SK-N-SH treated with all-trans-retinoic acid at 6 μM for 48 hours (cell line): ENCODE results near the gene SH2D2A.

Experiments
- ATAC-seq: fragments of 200-7000 bp; cut with Tn5 transposase; 3 replicates; pipeline ENCODE4 v1.9.1; 2020; ENCODE audit warnings: mild to moderate bottlenecking, moderate library complexity
- ARNTL ChIP-seq: fragments of 450-650 bp; formaldehyde crosslinking; IDR thresholded peaks from 2 replicates; pipeline ENCODE4 v1.5.0; 2020; ENCODE audit warnings: low read depth, mild to moderate bottlenecking, moderate library complexity, borderline replicate concordance
- BACH2 ChIP-seq: fragments of 250-450 bp; sonication (Bioruptor Pico); IDR thresholded peaks from 2 replicates; pipeline ENCODE4 v1.9.0; 2021; ENCODE audit warnings: mild to moderate bottlenecking, borderline replicate concordance
- CSDC2 ChIP-seq: fragments of 250-450 bp; sonication (Bioruptor Pico); IDR thresholded peaks from 2 replicates; pipeline ENCODE4 v1.5.0; 2020; ENCODE audit warnings: mild to moderate bottlenecking, moderate library complexity
- ESRRG ChIP-seq: fragments of 250-450 bp; sonication (Bioruptor Pico); IDR thresholded peaks from 2 replicates; pipeline ENCODE4 v1.6.1; 2021; ENCODE audit warnings: mild to moderate bottlenecking
- GLIS3 ChIP-seq: fragments of 250-450 bp; sonication (Bioruptor Pico); IDR thresholded peaks from 2 replicates; pipeline ENCODE4 v1.5.0; 2020; ENCODE audit warnings: mild to moderate bottlenecking, moderate library complexity
- ISL1 ChIP-seq: fragments of 250-450 bp; sonication (Bioruptor Pico); IDR thresholded peaks from 2 replicates; pipeline ENCODE4 v2.1.2; 2022; ENCODE audit warnings: mild to moderate bottlenecking, moderate library complexity
- OSR1 ChIP-seq: fragments of 250-450 bp; sonication (Bioruptor Pico); IDR thresholded peaks from 2 replicates; pipeline ENCODE4 v1.8.0; 2022; ENCODE audit warnings: moderate library complexity, mild to moderate bottlenecking, inconsistent platforms
- RARB ChIP-seq: fragments of 250-450 bp; sonication (Bioruptor Pico); IDR thresholded peaks from 2 replicates; pipeline ENCODE4 v1.8.0; 2021; ENCODE audit warnings: mild to moderate bottlenecking, moderate library complexity
- SNAI2 ChIP-seq: fragments of 250-450 bp; sonication (Bioruptor Pico); IDR thresholded peaks from 2 replicates; pipeline ENCODE4 v1.5.0; 2020; ENCODE audit warnings: mild to moderate bottlenecking, moderate library complexity
- TCF4 ChIP-seq: fragments of 250-450 bp; sonication (Bioruptor Pico); IDR thresholded peaks from 2 replicates; pipeline ENCODE4 v1.8.0; 2021; ENCODE audit warnings: mild to moderate bottlenecking, moderate library complexity, borderline replicate concordance
- TOX ChIP-seq: fragments of 250-450 bp; sonication (Bioruptor Pico); IDR thresholded peaks from 2 replicates; pipeline ENCODE4 v1.8.0; 2021; ENCODE audit warnings: mild to moderate bottlenecking, moderate library complexity, borderline replicate concordance
- ZC3H10 ChIP-seq: fragments of 250-450 bp; sonication (Bioruptor Pico); IDR thresholded peaks from 2 replicates; pipeline ENCODE4 v1.5.1; 2021; ENCODE audit warnings: mild to moderate bottlenecking, moderate library complexity
- ZFP3 ChIP-seq: fragments of 250-450 bp; sonication (Bioruptor Pico); IDR thresholded peaks from 2 replicates; pipeline ENCODE4 v1.5.0; 2020; ENCODE audit warnings: mild to moderate bottlenecking, moderate library complexity
- ZFP30 ChIP-seq: fragments of 450-650 bp; formaldehyde crosslinking; IDR thresholded peaks from 2 replicates; pipeline ENCODE4 v1.5.0; 2022; ENCODE audit warnings: mild to moderate bottlenecking, moderate library complexity
- ZNF565 ChIP-seq: fragments of 450-650 bp; formaldehyde crosslinking; conservative IDR thresholded peaks from 2 replicates; pipeline ENCODE4 v1.5.0; 2020; ENCODE audit warnings: low read depth, mild to moderate bottlenecking, moderate library complexity
- ZNF8 ChIP-seq: fragments of 450-650 bp; formaldehyde crosslinking; IDR thresholded peaks from 2 replicates; pipeline ENCODE4 v1.5.0; 2020; ENCODE audit warnings: mild to moderate bottlenecking, moderate library complexity
- TF ChIP-seq, protein P1 (sequence below): fragments of 250-450 bp; sonication (Bioruptor Pico); IDR thresholded peaks from 2 replicates; pipeline ENCODE4 v1.8.0; 2020; ENCODE audit warnings: mild to moderate bottlenecking, moderate library complexity, borderline replicate concordance
- TF ChIP-seq, protein P2 (sequence below): fragments of 250-450 bp; sonication (Bioruptor Pico); IDR thresholded peaks from 2 replicates; pipeline ENCODE4 v1.5.1; 2021; ENCODE audit warnings: mild to moderate bottlenecking, moderate library complexity
- TF ChIP-seq, protein P3 (sequence below): fragments of 250-450 bp; sonication (Bioruptor Pico); IDR thresholded peaks from 2 replicates; pipeline ENCODE4 v1.5.0; 2020; ENCODE audit warnings: mild to moderate bottlenecking, moderate library complexity
- TF ChIP-seq, protein P4 (sequence below): fragments of 250-450 bp; sonication (Bioruptor Pico); IDR thresholded peaks from 2 replicates; pipeline ENCODE4 v1.8.0; 2021; ENCODE audit warnings: low read depth, mild to moderate bottlenecking, moderate library complexity, borderline replicate concordance
- TF ChIP-seq, protein P5 (sequence below): fragments of 250-450 bp; sonication (Bioruptor Pico); IDR thresholded peaks from 2 replicates; pipeline ENCODE4 v1.5.1; 2020; ENCODE audit warnings: low read depth, mild to moderate bottlenecking, moderate library complexity

The SH2D2A gene

DNA sequence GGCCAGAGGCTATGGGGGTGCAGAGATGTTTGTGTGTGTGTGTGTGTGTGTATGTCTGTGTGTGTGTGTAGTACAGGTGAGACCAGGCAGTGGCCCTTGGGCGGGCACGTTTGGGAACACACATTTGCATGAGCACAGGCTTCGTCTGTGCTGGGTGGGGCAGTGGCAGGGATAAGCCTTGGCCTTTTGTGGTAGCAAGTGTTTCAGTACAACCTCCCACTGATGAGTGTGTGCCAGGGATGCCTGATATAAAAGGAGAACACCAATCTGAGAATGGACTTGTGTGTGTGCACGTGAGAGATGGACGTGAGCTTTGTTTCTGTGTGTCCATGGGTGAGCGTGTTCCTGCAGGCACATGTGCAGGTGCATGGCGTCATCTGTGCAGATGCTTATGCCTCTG is 47.0 kb upstream of the SH2D2A start:
- no peak for ATAC-seq
- TF ChIP-seq, protein P1, sequence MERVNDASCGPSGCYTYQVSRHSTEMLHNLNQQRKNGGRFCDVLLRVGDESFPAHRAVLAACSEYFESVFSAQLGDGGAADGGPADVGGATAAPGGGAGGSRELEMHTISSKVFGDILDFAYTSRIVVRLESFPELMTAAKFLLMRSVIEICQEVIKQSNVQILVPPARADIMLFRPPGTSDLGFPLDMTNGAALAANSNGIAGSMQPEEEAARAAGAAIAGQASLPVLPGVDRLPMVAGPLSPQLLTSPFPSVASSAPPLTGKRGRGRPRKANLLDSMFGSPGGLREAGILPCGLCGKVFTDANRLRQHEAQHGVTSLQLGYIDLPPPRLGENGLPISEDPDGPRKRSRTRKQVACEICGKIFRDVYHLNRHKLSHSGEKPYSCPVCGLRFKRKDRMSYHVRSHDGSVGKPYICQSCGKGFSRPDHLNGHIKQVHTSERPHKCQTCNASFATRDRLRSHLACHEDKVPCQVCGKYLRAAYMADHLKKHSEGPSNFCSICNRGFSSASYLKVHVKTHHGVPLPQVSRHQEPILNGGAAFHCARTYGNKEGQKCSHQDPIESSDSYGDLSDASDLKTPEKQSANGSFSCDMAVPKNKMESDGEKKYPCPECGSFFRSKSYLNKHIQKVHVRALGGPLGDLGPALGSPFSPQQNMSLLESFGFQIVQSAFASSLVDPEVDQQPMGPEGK, result no peak
- TF ChIP-seq TOX (CRISPR knock-in tag) (no peak), RARB (no peak), CSDC2 (CRISPR knock-in tag) (no peak), ZC3H10 (CRISPR knock-in tag) (no peak), OSR1 (CRISPR knock-in tag) (no peak), GLIS3 (CRISPR knock-in tag) (no peak), ZNF565 (CRISPR knock-in tag) (no peak), ISL1 (CRISPR knock-in tag) (no peak), ESRRG (no peak), ZFP30 (no peak)
- TF ChIP-seq, protein P2, sequence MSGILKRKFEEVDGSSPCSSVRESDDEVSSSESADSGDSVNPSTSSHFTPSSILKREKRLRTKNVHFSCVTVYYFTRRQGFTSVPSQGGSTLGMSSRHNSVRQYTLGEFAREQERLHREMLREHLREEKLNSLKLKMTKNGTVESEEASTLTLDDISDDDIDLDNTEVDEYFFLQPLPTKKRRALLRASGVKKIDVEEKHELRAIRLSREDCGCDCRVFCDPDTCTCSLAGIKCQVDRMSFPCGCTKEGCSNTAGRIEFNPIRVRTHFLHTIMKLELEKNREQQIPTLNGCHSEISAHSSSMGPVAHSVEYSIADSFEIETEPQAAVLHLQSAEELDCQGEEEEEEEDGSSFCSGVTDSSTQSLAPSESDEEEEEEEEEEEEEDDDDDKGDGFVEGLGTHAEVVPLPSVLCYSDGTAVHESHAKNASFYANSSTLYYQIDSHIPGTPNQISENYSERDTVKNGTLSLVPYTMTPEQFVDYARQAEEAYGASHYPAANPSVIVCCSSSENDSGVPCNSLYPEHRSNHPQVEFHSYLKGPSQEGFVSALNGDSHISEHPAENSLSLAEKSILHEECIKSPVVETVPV (CRISPR knock-in tag), result no peak
- TF ChIP-seq, protein P3, sequence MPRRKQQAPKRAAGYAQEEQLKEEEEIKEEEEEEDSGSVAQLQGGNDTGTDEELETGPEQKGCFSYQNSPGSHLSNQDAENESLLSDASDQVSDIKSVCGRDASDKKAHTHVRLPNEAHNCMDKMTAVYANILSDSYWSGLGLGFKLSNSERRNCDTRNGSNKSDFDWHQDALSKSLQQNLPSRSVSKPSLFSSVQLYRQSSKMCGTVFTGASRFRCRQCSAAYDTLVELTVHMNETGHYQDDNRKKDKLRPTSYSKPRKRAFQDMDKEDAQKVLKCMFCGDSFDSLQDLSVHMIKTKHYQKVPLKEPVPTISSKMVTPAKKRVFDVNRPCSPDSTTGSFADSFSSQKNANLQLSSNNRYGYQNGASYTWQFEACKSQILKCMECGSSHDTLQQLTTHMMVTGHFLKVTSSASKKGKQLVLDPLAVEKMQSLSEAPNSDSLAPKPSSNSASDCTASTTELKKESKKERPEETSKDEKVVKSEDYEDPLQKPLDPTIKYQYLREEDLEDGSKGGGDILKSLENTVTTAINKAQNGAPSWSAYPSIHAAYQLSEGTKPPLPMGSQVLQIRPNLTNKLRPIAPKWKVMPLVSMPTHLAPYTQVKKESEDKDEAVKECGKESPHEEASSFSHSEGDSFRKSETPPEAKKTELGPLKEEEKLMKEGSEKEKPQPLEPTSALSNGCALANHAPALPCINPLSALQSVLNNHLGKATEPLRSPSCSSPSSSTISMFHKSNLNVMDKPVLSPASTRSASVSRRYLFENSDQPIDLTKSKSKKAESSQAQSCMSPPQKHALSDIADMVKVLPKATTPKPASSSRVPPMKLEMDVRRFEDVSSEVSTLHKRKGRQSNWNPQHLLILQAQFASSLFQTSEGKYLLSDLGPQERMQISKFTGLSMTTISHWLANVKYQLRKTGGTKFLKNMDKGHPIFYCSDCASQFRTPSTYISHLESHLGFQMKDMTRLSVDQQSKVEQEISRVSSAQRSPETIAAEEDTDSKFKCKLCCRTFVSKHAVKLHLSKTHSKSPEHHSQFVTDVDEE (CRISPR knock-in tag), result no peak
- TF ChIP-seq, protein P4, sequence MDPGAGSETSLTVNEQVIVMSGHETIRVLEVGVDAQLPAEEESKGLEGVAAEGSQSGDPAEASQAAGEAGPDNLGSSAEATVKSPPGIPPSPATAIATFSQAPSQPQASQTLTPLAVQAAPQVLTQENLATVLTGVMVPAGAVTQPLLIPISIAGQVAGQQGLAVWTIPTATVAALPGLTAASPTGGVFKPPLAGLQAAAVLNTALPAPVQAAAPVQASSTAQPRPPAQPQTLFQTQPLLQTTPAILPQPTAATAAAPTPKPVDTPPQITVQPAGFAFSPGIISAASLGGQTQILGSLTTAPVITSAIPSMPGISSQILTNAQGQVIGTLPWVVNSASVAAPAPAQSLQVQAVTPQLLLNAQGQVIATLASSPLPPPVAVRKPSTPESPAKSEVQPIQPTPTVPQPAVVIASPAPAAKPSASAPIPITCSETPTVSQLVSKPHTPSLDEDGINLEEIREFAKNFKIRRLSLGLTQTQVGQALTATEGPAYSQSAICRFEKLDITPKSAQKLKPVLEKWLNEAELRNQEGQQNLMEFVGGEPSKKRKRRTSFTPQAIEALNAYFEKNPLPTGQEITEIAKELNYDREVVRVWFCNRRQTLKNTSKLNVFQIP (CRISPR knock-in tag), result no peak

DNA sequence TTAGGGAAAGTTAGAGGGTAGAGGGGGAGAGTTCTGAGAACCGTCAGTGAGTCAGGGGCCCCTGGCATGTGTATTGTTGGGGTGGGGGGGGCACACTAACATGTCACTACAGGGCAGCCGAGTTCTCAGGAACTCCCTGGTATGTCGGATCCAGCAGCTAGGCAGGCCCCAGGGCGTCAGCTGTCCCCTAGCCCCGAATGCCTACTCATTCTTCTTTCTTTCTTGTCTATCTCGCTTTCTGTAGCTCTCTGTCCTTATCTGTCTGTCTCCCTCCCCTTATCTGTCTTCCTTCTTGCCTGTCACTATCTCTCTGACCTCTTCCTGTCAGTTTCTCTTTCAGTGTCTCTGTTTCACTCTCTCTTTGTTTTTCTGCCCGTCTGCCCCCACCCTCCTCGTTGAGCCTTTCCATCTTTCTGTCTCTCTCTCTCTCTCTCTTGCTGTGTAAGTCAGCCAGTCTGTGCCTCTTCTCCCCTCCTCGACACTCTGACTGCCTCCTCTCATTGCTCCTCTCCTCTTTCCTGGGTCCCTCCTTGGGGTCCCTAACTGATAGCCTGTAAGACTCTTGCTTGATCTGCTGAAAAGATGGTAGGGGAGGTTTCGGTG is 46.5 kb upstream of the SH2D2A start:
- no peak for ATAC-seq
- TF ChIP-seq TCF4 (CRISPR knock-in tag), result no peak
- no peak for TF ChIP-seq SNAI2 (CRISPR knock-in tag)
- TF ChIP-seq ZNF8 (CRISPR knock-in tag), result no peak
- no peak for TF ChIP-seq OSR1 (CRISPR knock-in tag)
- TF ChIP-seq GLIS3 (CRISPR knock-in tag), result no peak
- no peak for TF ChIP-seq ISL1 (CRISPR knock-in tag)
- no peak for TF ChIP-seq ZNF565 (CRISPR knock-in tag)
- TF ChIP-seq TOX (CRISPR knock-in tag), result no peak
- no peak for TF ChIP-seq RARB
- no peak for TF ChIP-seq BACH2 (CRISPR knock-in tag)
- TF ChIP-seq, protein P4 (CRISPR knock-in tag), result no peak
- TF ChIP-seq ARNTL, result no peak
- TF ChIP-seq, protein P1, result no peak
- TF ChIP-seq, protein P5, sequence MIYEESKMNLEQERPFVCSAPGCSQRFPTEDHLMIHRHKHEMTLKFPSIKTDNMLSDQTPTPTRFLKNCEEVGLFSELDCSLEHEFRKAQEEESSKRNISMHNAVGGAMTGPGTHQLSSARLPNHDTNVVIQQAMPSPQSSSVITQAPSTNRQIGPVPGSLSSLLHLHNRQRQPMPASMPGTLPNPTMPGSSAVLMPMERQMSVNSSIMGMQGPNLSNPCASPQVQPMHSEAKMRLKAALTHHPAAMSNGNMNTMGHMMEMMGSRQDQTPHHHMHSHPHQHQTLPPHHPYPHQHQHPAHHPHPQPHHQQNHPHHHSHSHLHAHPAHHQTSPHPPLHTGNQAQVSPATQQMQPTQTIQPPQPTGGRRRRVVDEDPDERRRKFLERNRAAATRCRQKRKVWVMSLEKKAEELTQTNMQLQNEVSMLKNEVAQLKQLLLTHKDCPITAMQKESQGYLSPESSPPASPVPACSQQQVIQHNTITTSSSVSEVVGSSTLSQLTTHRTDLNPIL (CRISPR knock-in tag), result no peak
- TF ChIP-seq, protein P3 (CRISPR knock-in tag), result no peak
- no peak for TF ChIP-seq ZFP3 (CRISPR knock-in tag)
- TF ChIP-seq, protein P2 (CRISPR knock-in tag), result no peak
